K562 (cell line): ENCODE data around the gene RTL10. TPM values are rescaled to one million over a fixed set of nuclear protein-coding genes. Genes with fewer than 3 reads are reported as not detected.
A peak's percentile ranks its signal among the peaks of the same experiment; 100 is the strongest.

Source experiments
- ATAC-seq: fragments of 200-7000 bp; cut with Tn5 transposase; 3 replicates; pipeline ENCODE4 v1.9.1; 2020; ENCODE audit warnings: moderate library complexity
- BruUV-seq: library from RNA; stranded (reverse); fragments of 400-500 nt; replicated peaks from 2 replicates; lab custom pipeline; 2021; lab: Mats Ljungman, UMichigan
- CTCF ChIA-PET: fragments of 300-600 bp; formaldehyde crosslinking; extraction: SDS; loops from one replicate; lab custom pipeline; 2021; ENCODE audit warnings: low intra/inter-chr PET ratio; lab: Yijun Ruan, JAX
- POLR2A ChIA-PET: fragments of 300-600, 350-650 bp; sonication (Branson Sonifier 250); formaldehyde crosslinking; extraction: SDS; loops from one replicate; lab custom pipeline; 2021; ENCODE audit warnings: antibody characterized with exemption, inconsistent platforms; lab: Yijun Ruan, JAX
- DNase-seq, 4 experiments: peaks; one replicate each; pipeline versions ENCODE4 v3.0.0 to v3.0.0-alpha.2; 2011 to 2018; ENCODE audit warnings: low spot score in 3 of 4, mixed read lengths in 3 of 4; ENCODE audit errors: extremely low read depth in 1 of 4
- FAIRE-seq: peaks from 2 replicates; lab custom pipeline; 2011; peaks lifted over from hg19 to GRCh38; lab: Jason Lieb, UNC
- H2AFZ ChIP-seq: 2 replicates; pipeline ENCODE4 v1.6.0; 2011; ENCODE audit warnings: low read depth, low read length, control low read depth, inconsistent platforms
- H3K27ac ChIP-seq: fragments of 200-600 bp; 3 replicates; pipeline ENCODE4 v1.8.0; 2011; ENCODE audit warnings: low read depth, mild to moderate bottlenecking, control low read depth, inconsistent platforms, low read length, moderate library complexity, mixed read lengths; ENCODE audit errors: extremely low read depth
- H3K27me3 ChIP-seq, 2 experiments: fragments of 300-600 bp in 1 of 2; 2 replicates in 1 of 2; 3 replicates in 1 of 2; pipeline versions ENCODE4 v1.6.0 to v1.8.0; 2011; ENCODE audit warnings: inconsistent platforms in 2 of 2, low read length in 2 of 2, mild to moderate bottlenecking in 1 of 2, mixed read lengths in 1 of 2, moderate library complexity in 1 of 2; ENCODE audit not compliant: control insufficient read depth in 2 of 2, insufficient read depth in 2 of 2
- H3K36me3 ChIP-seq: fragments of 300-600 bp; 3 replicates; pipeline ENCODE4 v1.8.0; 2011; ENCODE audit warnings: mild to moderate bottlenecking, low read length, inconsistent platforms; ENCODE audit not compliant: control insufficient read depth, insufficient read depth
- H3K4me1 ChIP-seq, 2 experiments: fragments of 200-600 bp in 1 of 2; replicated peaks in 1 of 2; 2 replicates in 1 of 2; 3 replicates in 1 of 2; pipeline versions ENCODE4 v1.5.1 to v1.8.0; 2011; ENCODE audit warnings: inconsistent platforms in 2 of 2, low read length in 2 of 2, mild to moderate bottlenecking in 1 of 2, mixed read lengths in 1 of 2, moderate library complexity in 1 of 2; ENCODE audit not compliant: control insufficient read depth in 2 of 2, insufficient read depth in 2 of 2
- H3K4me2 ChIP-seq: 2 replicates; pipeline ENCODE4 v1.6.1; 2011; ENCODE audit warnings: low read length, control low read depth, inconsistent platforms, mixed read lengths; ENCODE audit not compliant: insufficient read depth
- H3K4me3 ChIP-seq: fragments of 200-600 bp; sonication (generic), shearing (Covaris generic); 2 replicates; pipeline ENCODE4 v1.5.1; 2016; ENCODE audit warnings: control low read depth, inconsistent platforms
- H3K79me2 ChIP-seq: fragments of 200-600 bp; 3 replicates; pipeline ENCODE4 v1.8.0; 2011; ENCODE audit warnings: low read length, inconsistent platforms; ENCODE audit not compliant: control insufficient read depth, insufficient read depth
- H3K9ac ChIP-seq, 2 experiments: 2 replicates each; pipeline versions ENCODE4 v1.6.0 to v1.6.1; 2011; ENCODE audit warnings: low read depth in 2 of 2, low read length in 2 of 2, control low read depth in 1 of 2, inconsistent platforms in 1 of 2, mild to moderate bottlenecking in 1 of 2, mixed read lengths in 1 of 2; ENCODE audit not compliant: insufficient read depth in 1 of 2
- H3K9me1 ChIP-seq: one replicate; pipeline ENCODE4 v1.6.0; 2011; ENCODE audit warnings: inconsistent platforms, mild to moderate bottlenecking, low read length, moderate library complexity; ENCODE audit not compliant: control insufficient read depth, insufficient read depth
- H3K9me3 ChIP-seq: replicated peaks from 2 replicates; pipeline ENCODE4 v1.5.1; 2011; ENCODE audit warnings: low read depth, low read length, inconsistent platforms; ENCODE audit not compliant: control insufficient read depth, insufficient read depth
- H4K20me1 ChIP-seq: replicated peaks from 2 replicates; pipeline ENCODE4 v1.6.1; 2011; ENCODE audit warnings: low read length, inconsistent platforms, mixed read lengths; ENCODE audit not compliant: control insufficient read depth, insufficient read depth
- ADNP ChIP-seq: fragments of 200-800 bp; sonication (Bioruptor generic); IDR thresholded peaks from 2 replicates; pipeline ENCODE4 v1.6.1; 2016; ENCODE audit warnings: missing genetic modification characterization, missing compliant biosample characterization
- CBFA2T3 ChIP-seq: fragments of 450-650 bp; IDR thresholded peaks from 2 replicates; pipeline ENCODE4 v1.6.1; 2017
- DIDO1 ChIP-seq: fragments of 450-650 bp; IDR thresholded peaks from 2 replicates; pipeline ENCODE4 v1.6.1; 2016; ENCODE audit warnings: low read depth, missing biosample characterization, missing genetic modification characterization
- DPF2 ChIP-seq: fragments of 450-650 bp; IDR thresholded peaks from 2 replicates; pipeline ENCODE4 v1.6.1; 2016
- FOXA3 ChIP-seq, 2 experiments: fragments of 450-650 bp in 1 of 2; sonication (generic) in 1 of 2; formaldehyde crosslinking; IDR thresholded peaks in 1 of 2; conservative IDR thresholded peaks in 1 of 2; 2 replicates each; pipeline versions ENCODE4 v1.4.0 to v1.8.0; 2020 to 2022; ENCODE audit warnings: mild to moderate bottlenecking in 2 of 2, missing genetic modification reagents in 1 of 2
- GATAD2A ChIP-seq: fragments of 450-650 bp; IDR thresholded peaks from 2 replicates; pipeline ENCODE4 v1.6.1; 2017
- HNRNPH1 ChIP-seq: fragments of 200-400 bp; formaldehyde crosslinking; optimal IDR thresholded peaks from 2 replicates; pipeline ENCODE3; 2017; ENCODE audit warnings: low read depth, mild to moderate bottlenecking, low read length, moderate library complexity
- KDM5B ChIP-seq: fragments of 200-600 bp; sonication (generic); IDR thresholded peaks from 2 replicates; pipeline ENCODE4 v1.6.1; 2012; ENCODE audit warnings: low read depth, mild to moderate bottlenecking, moderate library complexity, low read length, control low read depth, inconsistent platforms; ENCODE audit not compliant: insufficient replicate concordance
- MED1 ChIP-seq: sonication (generic); formaldehyde crosslinking; IDR thresholded peaks from 2 replicates; pipeline ENCODE4 v1.8.1; 2023; ENCODE audit warnings: missing genetic modification reagents, borderline replicate concordance
- MXI1 ChIP-seq: IDR thresholded peaks from 2 replicates; pipeline ENCODE4 v1.6.1; 2011; ENCODE audit warnings: low read depth, mild to moderate bottlenecking, improper control_type of control experiment, low read length
- RBFOX2 ChIP-seq: fragments of 200-400 bp; formaldehyde crosslinking; IDR thresholded peaks from 2 replicates; pipeline ENCODE4 v1.6.1; 2017; ENCODE audit warnings: low read depth, mild to moderate bottlenecking, low read length, moderate library complexity
- RBM25 ChIP-seq: fragments of 200-400 bp; formaldehyde crosslinking; IDR thresholded peaks from 2 replicates; pipeline ENCODE4 v1.6.1; 2018; ENCODE audit warnings: low read length, low read depth, moderate library complexity; ENCODE audit not compliant: severe bottlenecking
- RFX5 ChIP-seq: IDR thresholded peaks from 2 replicates; pipeline ENCODE4 v1.6.1; 2011; ENCODE audit warnings: low read depth, mild to moderate bottlenecking, improper control_type of control experiment, low read length
- SAFB ChIP-seq: fragments of 200-400 bp; formaldehyde crosslinking; IDR thresholded peaks from 2 replicates; pipeline ENCODE4 v1.6.1; 2017; ENCODE audit warnings: low read depth, low read length, borderline replicate concordance
- SETDB1 ChIP-seq: IDR thresholded peaks from one replicate; pipeline ENCODE4 v1.6.1; 2012; ENCODE audit warnings: low read length, control low read depth, inconsistent platforms
- SP1 ChIP-seq: sonication (generic); formaldehyde crosslinking; IDR thresholded peaks from 2 replicates; pipeline ENCODE4 v1.8.1; 2022; ENCODE audit warnings: mild to moderate bottlenecking, missing genetic modification reagents
- STAT5A ChIP-seq: IDR thresholded peaks from 2 replicates; pipeline ENCODE4 v1.6.1; 2012; ENCODE audit warnings: low read length, inconsistent platforms, borderline replicate concordance
- TAF9B ChIP-seq: fragments of 450-650 bp; IDR thresholded peaks from 2 replicates; pipeline ENCODE4 v1.6.1; 2018; ENCODE audit warnings: mild to moderate bottlenecking; ENCODE audit not compliant: partially characterized antibody
- YBX1 ChIP-seq: fragments of 450-650 bp; IDR thresholded peaks from 2 replicates; pipeline ENCODE4 v1.7.1; 2016; ENCODE audit warnings: mild to moderate bottlenecking
- YY1 ChIP-seq, 3 experiments: IDR thresholded peaks; 2 replicates each; pipeline ENCODE4 v1.6.1; 2011; ENCODE audit warnings: low read length in 2 of 3, mild to moderate bottlenecking in 2 of 3, moderate library complexity in 2 of 3, borderline replicate concordance in 1 of 3, control low read depth in 1 of 3, low read depth in 1 of 3; ENCODE audit not compliant: insufficient read depth in 3 of 3, insufficient replicate concordance in 2 of 3, control insufficient read depth in 1 of 3, insufficient read length in 1 of 3; ENCODE audit errors: extremely low read depth in 1 of 3
- ZNF23 ChIP-seq: fragments of 250-450 bp; sonication (Bioruptor Pico); IDR thresholded peaks from 2 replicates; pipeline ENCODE4 v1.4.0; 2020; ENCODE audit warnings: mild to moderate bottlenecking
- ZNF764 ChIP-seq: fragments of 250-450 bp; sonication (Bioruptor Pico); IDR thresholded peaks from 2 replicates; pipeline ENCODE4 v1.4.0; 2020; ENCODE audit warnings: low read depth, mild to moderate bottlenecking, moderate library complexity
- WGBS: fragments of 100-300 bp; shearing (Covaris generic); methylation state at CpG from one replicate; pipeline ENCODE4 v1.1.6; 2016; ENCODE audit warnings: low coverage, mixed read lengths; ENCODE audit not compliant: insufficient coverage; ENCODE audit errors: missing lambda C conversion rate; 5-methylcytosine and 5-hydroxymethylcytosine counted together
- in situ Hi-C: fragments of 300-500 bp; cut with MboI; formaldehyde crosslinking; loops from 4 replicates; pipeline ENCODE4 v1.15.0; 2018; ENCODE audit warnings: inconsistent platforms, mixed read lengths
- intact Hi-C: fragments of 100-400 bp; cut with micrococcal nuclease; formaldehyde crosslinking; loops from 2 replicates; pipeline ENCODE4 v1.14.2; 2022
- polyA plus RNA-seq, 8 experiments: library from polyadenylated mRNA; depleted of rRNA in 4 of 8; stranded (reverse) in 5 of 8; unstranded in 3 of 8; fragments of >200 nt; fragmentation: Nextera tagmentation in 2 of 8; fragmentation: Illumina TruSeq in 1 of 8; extraction: Ambion mirVana in 2 of 8; extraction: Trizol in 1 of 8; gene quantifications; 2 replicates each; pipeline versions ENCODE4 v1.2.1 to v1.2.3, GENCODE V29; 2011 to 2014; ENCODE audit warnings: inconsistent platforms in 1 of 8, missing spikeins in 1 of 8
- total RNA-seq, 7 experiments: library from RNA; depleted of rRNA in 6 of 7; stranded (reverse); fragments of >200 nt in 6 of 7; fragmentation: Illumina TruSeq in 2 of 7; extraction: Trizol in 2 of 7; gene quantifications; 2 replicates each; pipeline versions ENCODE4 v1.2.1 to v1.2.3, GENCODE V29; 2011 to 2021; ENCODE audit warnings: low replicate concordance in 1 of 7
- TF ChIP-seq, protein P1 (sequence below): fragments of 250-450 bp; sonication (Bioruptor Pico); IDR thresholded peaks from 2 replicates; pipeline ENCODE4 v1.4.0; 2020; ENCODE audit warnings: mild to moderate bottlenecking, moderate library complexity

RTL10 gene
- total and polyA plus RNA-seq, 9 of the 15 experiments (the other 6 are each of a cell fraction or from before 2014, with no cell fraction given) = 19.8 to 75.5 (median 32.5) TPM

DNA sequence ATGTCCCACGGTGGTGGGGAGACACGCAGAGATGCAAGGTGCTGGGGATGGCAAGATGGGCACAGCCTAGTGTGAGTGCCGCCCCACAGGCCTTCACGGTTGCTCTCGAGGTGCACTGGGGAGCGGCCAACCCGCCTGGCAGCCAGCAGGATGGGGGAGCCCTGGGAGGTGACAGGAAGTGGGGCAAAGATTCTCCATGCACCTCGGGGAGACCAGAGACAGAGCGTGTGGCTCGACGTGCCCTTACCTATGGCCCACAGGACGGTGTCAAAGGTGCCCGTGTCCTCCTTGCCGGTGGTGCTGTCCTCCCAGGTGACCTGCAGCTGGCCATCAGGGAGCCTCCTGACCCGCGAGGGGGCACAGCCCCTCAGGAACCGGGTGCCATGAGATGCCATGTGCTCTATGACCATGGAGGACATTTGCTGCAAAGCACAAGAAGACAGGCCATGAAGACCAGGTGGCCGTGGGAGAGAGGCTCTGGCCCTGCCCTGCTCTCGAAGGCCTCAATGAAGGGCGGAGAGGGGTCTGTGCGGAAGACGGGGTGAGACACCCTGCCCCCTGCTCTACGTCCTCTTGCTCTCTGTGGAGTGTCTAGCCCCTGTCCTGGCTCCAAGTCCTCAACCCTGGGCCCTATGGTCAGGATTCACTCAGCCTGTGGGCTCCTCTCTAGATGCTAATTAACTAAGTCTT, 40.6 kb upstream of the RTL10 start:
- ATAC-seq = no peak
- no peak overlapping the region for H3K27ac ChIP-seq
- intact Hi-C loops (no loop called here), in situ Hi-C loops (no loop called here)
- ChIA-PET POLR2A (interaction anchor here (0.6 to 11.2 kb wide), 5 partner anchors 6 to 118 kb away, joined by 3 to 141 read pairs (median 3); no protein-coding TSS in a partner anchor), CTCF (no interaction called here)
- WGBS = 80% methylated on average over 23 of the region's 23 CpGs
- no peaks in the 10 kb centered on the region for H3K79me2 ChIP-seq
- DNase-seq = no peak
- no peak overlapping the region for H3K4me2 ChIP-seq
- H3K4me3 ChIP-seq = no peak overlapping the region
- no peak for FAIRE-seq
- H3K9me1 ChIP-seq = peaks cover 12% of the 10 kb centered on the region
- peak overlapping the region in 1 of 2 experiments; percentile 12; a peak in 1 of 4 replicates for H3K9ac ChIP-seq
- H2AFZ ChIP-seq = no peak overlapping the region
- no TSS peak for BruUV-seq
- H3K9me3 ChIP-seq = no peaks in the 10 kb centered on the region
- H4K20me1 ChIP-seq = peaks cover 33% of the 10 kb centered on the region
- H3K36me3 ChIP-seq = peaks cover 22% of the 10 kb centered on the region; the same call in 1 of the 3 replicates
- no peaks in the 10 kb centered on the region for H3K27me3 ChIP-seq
- H3K4me1 ChIP-seq = peaks cover 24 to 61% of the 10 kb centered on the region in 2 experiments
- TF ChIP-seq YY1 (IDR thresholded peaks at IDR 0.05; ENCODE audit: borderline replicate concordance in 1 of 3, control insufficient read depth in 1 of 3, extremely low read depth in 1 of 3, insufficient read depth in 3 of 3, insufficient read length in 1 of 3, insufficient replicate concordance in 2 of 3, low read depth in 1 of 3, low read length in 2 of 3) (no peak), STAT5A (no peak), YBX1 (no peak), ADNP (tag) (no peak), SP1 (CRISPR knock-in tag) (no peak), RFX5 (no peak), GATAD2A (no peak), TAF9B (no peak), RBFOX2 (0 out of 2 replicates have a peak, but pooled peaks have one; percentile 28), SAFB (no peak), SETDB1 (peak; percentile 73), DIDO1 (no peak), KDM5B (no peak), CBFA2T3 (no peak), RBM25 (no peak), FOXA3 (CRISPR knock-in tag; conservative IDR thresholded peaks at IDR 0.05 in 1 of 2, IDR thresholded peaks at IDR 0.05 in 1 of 2) (no peak), ZNF23 (CRISPR knock-in tag) (no peak), ZNF764 (peak; percentile 59; the same call in 1 of the 2 replicates), DPF2 (no peak), MXI1 (no peak), MED1 (CRISPR knock-in tag) (no peak), HNRNPH1 (no peak)
- TF ChIP-seq, protein P1, sequence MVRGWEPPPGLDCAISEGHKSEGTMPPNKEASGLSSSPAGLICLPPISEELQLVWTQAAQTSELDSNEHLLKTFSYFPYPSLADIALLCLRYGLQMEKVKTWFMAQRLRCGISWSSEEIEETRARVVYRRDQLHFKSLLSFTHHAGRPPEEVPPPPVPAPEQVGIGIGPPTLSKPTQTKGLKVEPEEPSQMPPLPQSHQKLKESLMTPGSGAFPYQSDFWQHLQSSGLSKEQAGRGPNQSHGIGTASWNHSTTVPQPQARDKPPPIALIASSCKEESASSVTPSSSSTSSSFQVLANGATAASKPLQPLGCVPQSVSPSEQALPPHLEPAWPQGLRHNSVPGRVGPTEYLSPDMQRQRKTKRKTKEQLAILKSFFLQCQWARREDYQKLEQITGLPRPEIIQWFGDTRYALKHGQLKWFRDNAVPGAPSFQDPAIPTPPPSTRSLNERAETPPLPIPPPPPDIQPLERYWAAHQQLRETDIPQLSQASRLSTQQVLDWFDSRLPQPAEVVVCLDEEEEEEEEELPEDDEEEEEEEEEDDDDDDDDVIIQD (CRISPR knock-in tag) = no peak; the same call in 1 of the 2 replicates
